SU-DHL-6 (cell line): ENCODE data around the gene ZGPAT.
"Not testable (repeated sequence)": the region's sequence is repeated elsewhere in the genome, so short reads cannot be mapped to it uniquely, and the experiment has no call there.

Experiments used
- EZH2phosphoT487 ChIP-seq: fragments of 200-600 bp; sonication (generic), shearing (Covaris generic); conservative IDR thresholded peaks from 2 replicates; pipeline ENCODE4 v1.6.1; 2018; ENCODE audit warnings: mild to moderate bottlenecking, antibody characterized with exemption, low read length, moderate library complexity, mixed read lengths
- TF ChIP-seq, protein P1 (sequence below): fragments of 200-600 bp; sonication (generic); IDR thresholded peaks from one replicate; pipeline ENCODE4 v1.5.1; 2017; ENCODE audit warnings: antibody characterized with exemption, mild to moderate bottlenecking, low read length, moderate library complexity; ENCODE audit not compliant: insufficient read depth, poor library complexity, severe bottlenecking

DNA sequence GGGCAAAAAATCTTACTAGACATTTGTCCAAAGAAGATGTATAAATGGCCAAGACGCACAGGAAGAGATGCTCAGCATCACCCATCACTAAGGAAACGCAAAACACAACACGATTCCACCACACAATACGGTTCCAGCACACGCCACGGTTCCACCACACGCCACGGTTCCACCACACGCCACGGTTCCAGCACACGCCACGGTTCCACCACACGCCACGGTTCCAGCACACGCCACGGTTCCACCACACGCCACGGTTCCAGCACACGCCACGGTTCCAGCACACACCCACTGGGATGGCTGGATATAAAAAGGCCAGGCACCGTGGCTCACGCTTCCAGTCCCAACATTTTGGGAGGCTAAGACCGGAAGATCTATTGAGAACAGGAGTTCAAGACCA is 69.0 kb downstream of the ZGPAT start:
- TF ChIP-seq, protein P1, sequence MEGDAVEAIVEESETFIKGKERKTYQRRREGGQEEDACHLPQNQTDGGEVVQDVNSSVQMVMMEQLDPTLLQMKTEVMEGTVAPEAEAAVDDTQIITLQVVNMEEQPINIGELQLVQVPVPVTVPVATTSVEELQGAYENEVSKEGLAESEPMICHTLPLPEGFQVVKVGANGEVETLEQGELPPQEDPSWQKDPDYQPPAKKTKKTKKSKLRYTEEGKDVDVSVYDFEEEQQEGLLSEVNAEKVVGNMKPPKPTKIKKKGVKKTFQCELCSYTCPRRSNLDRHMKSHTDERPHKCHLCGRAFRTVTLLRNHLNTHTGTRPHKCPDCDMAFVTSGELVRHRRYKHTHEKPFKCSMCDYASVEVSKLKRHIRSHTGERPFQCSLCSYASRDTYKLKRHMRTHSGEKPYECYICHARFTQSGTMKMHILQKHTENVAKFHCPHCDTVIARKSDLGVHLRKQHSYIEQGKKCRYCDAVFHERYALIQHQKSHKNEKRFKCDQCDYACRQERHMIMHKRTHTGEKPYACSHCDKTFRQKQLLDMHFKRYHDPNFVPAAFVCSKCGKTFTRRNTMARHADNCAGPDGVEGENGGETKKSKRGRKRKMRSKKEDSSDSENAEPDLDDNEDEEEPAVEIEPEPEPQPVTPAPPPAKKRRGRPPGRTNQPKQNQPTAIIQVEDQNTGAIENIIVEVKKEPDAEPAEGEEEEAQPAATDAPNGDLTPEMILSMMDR, result not testable (repeated sequence)
- not testable (repeated sequence) for TF ChIP-seq EZH2phosphoT487
